ENCODE measurements around the gene ASTN2.
"Not testable (repeated sequence)": the region's sequence is repeated elsewhere in the genome, so short reads cannot be mapped to it uniquely, and the experiment has no call there.

Gene ASTN2

DNA sequence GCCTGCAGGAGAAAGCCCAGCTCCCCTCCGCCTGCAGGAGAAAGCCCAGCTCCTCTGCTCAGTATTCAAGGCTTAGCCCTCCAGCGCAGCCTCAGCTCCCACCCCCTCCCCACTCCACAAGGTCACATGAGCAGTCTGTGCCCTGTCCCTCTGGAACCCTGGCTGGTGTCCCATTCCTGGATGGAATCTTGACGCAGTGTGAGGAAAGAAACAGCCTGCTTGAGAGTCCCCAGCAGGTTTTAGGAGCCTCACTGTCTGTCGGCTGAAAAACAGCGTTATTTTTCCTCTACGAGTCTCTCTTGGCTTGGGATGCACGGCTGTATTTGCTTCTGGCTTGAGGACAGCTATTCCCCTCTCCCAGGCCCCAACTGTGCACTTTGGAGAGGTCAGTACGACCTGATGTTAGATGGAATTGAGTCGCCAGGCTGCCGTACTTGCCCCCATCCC lies 937.9 kb downstream of the ASTN2 start:
- FAIRE-seq (no peak), DNase-seq (ENCODE audit: extremely low spot score, insufficient read length, low read depth) (no peak)

DNA sequence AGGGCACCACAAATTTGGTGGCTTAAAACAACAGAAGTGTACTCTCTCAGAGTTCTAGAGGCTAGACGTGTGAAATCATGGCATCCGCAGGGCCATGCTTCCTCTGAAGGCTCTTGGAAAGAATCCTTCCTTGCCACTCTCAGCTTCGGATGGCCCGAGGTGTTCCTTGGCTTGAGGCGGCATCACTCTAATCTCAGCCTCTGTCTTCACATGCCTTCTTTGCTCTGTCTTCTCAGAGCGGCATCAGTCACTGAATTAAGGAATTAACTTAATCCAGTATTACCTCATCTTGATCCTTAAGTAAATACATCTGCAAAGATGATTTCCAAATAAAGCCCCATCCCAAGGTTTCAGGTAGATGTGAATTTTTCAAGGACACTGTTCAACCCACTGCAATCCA lies 938.9 kb downstream of the ASTN2 start:
- DNase-seq (ENCODE audit: extremely low spot score, insufficient read length, low read depth) = no peak
- FAIRE-seq = no peak

DNA sequence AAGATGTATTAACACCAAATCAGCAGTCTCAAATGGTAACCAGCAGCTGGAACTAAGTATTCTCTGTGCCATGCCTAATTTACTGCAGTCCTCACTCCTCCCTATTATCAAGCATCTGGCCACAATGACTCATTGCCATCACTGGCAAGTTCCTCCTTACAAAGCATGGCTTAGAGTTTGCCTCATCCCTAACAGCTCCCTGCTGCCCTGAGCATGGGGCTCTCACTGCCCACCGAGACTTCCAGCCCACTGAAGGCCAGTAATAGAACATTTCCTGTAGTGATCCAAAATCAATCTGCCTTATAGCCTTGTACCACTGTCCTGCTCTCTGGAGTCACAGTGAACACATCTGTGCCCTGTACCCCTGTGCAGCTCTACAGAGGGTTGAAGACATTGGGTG lies 939.7 kb downstream of the ASTN2 start:
- FAIRE-seq = no peak
- no peak for DNase-seq (ENCODE audit: extremely low spot score, insufficient read length, low read depth)

DNA sequence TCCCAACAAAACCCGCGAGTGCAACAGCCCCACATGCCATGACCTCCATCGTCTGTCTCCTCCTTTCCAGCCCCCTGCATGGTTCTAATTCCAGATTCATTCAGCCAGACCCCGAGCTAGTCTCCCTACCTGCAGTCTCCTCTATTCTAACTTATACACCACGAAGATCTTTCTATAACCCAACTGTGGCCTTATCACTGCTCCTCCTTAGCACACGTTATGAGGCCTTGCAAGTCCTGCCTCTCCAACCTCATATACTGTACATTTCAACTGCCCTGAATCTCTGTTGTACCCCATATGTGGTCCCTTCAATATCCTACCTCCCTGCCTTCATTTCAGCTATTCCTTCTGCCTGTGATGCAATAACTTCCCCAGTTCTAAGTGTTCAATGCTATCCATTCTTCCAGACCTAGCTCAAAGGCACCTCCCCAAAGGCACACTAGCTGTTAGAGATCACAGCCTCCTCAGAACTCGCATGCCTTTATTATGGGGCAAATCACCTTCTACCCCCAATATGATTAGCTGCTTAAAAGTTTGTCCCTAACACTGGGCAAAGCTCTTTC lies 942.8 kb downstream of the ASTN2 start:
- FAIRE-seq (no peak), DNase-seq (ENCODE audit: extremely low spot score, insufficient read length, low read depth) (no peak)

DNA sequence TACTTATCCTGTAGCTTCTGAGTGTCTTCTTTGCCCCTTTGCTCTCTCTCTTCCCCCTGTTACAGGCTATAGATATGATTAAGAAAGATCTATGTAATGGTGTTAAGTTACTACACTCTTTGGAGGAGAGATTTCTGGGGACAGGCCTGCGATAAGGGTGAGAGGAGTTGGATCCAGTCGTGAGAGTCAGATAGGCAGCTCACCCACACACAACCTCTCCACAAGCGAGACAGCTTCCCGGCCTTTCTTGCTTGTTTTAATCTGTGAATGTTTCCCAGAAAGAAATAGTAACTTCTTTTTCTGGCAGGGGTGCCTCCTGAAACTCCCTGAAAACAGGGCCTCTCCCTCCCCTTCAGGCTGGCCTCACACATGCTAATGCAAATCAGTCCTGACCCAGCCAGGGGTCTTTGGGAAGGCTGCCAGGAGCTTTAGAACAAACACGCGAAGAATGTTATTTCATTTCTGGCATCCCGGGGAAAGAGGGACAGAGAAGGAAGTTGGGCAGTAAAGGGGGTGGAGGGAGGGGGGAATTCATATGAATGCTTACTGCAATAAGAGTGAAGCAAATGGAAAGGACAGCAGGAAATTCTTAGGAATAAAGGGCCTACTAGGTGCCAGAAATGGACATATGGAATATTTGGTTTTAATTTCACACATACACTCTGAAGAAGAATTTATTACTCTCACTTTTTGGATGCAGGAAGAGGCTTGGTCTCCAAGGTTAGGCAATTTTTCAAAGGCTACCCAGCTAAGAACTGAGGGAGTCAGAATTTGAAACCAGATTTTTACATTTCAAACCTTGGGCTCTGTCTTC lies 943.6 kb downstream of the ASTN2 start:
- DNase-seq (ENCODE audit: extremely low spot score, insufficient read length, low read depth) = no peak
- no peak for FAIRE-seq

DNA sequence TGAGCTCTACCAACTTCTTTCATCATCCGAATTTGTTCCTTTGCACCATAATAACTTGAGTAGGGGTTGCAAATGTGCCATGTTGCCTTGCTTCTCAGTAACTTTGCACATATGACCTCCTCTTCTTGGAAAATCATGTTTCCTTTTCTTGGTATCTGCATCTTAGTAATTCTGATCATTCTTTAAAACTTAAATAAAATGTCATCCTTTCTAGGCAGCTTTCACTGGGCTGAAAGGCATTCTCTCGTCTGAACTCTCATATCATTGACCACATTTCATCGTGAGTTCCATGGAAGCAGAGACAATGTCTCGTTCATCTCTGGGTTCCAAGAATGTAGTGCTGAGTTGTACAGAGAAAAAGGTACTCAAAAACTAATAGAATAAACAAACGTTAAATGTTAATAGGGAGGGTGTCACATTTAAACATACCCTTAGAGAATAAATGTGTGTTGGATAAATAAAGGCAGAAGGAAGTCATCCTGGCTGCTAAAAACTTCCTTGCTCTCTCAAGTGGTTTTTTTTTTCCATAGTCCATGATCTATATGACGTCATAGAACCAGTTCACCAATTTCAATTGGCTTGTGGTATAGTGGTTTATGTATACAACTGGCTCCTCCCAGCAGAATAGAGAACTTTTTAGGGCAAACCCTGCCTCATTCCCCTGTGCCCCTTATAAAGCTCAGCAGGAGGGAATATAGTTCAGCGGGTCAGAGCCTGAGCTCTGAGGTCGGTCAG lies 945.9 kb downstream of the ASTN2 start:
- FAIRE-seq (no peak), DNase-seq (ENCODE audit: extremely low spot score, insufficient read length, low read depth) (no peak)

DNA sequence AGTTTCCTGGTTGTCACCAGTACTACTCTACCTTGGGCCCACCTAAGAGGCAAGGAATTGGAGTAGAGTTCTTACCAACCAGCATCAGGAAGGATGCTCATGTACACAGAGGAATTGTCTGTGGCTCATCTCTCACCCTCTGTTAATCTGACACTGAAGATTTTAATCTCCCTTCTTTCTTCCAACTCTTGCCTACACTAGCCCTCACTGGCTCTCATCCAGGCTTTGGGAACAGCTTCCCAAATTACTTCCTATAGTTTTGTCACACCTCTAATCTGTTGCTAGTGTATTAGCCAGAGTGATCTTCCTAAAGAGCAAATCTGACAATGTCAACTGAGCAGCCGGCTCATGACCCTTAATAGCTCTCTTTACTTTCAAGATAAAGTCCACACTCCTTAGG lies 946.5 kb downstream of the ASTN2 start:
- FAIRE-seq = no peak
- DNase-seq (ENCODE audit: extremely low spot score, insufficient read length, low read depth) = no peak

DNA sequence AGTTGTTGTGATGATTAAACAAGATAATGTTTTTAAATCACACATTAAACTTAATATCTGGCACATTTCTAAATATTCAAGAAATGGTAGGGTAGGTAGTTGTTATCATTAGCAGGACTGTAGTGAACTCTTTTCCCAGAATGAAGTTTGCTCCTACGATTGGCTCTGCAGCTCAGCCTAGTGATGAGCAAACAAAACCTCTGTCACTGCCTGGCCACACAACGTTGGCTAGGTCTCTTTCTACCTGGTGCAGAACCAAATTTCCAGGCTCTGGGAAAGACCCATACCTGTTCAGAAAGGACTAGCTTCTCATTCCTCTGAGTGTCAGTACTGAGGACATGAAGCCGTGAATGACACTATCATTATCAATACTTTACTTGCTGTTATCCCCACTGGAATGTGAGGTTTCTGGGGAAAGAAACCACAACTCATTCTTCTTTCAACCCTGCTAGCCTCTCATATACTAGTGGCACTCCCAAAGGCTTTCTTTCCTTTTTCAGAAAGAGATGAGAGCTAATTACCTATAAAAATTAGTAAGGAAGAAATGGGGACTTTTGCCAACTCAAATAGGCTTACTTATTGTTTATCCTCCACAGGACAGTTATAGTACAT lies 947.0 kb downstream of the ASTN2 start:
- FAIRE-seq (no peak), DNase-seq (ENCODE audit: extremely low spot score, insufficient read length, low read depth) (no peak)

DNA sequence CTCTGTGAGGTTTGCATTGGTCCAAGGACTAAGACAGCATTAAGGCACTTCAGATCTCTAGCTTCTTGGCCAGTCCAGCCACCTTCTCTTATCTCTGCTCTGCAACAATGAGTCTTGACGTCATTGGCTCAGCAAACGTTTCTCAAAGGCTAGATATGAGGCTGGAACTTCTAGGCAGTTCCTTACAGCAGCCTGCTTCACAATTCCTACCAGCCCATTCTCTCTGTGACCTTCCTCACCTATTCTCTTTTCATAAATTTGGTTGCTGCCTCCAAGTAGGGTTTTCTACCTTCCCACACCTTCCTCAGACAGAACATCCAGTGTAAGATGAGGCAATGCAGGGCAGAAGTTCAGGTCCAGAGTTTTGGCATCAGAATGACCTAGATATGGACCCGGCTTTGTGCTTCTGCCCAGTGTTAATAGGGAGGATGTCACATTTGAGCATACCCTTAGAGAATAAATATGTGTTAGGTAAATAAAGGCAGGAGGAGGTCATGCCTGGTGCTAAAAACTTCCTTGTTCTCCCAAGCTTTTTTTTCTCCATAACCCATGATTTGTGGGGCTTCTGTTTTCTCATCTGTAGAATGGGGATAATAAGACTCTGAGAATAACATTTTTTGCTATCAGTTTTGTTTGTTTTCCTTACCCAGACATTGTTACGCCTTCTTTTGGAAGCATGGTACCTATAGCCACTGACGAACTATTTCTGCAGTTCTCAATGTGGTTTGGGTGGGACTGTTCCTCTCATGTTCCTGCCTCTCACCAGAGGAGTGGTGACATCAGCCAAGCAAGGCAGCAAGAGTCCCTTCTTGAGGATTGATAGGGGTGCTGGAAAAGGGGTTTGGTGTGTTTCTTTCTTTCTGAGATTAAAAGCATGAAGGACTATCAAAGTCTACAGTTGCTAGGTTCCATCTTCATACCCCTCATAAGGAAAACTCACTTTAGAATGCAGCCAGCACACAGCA lies 948.3 kb downstream of the ASTN2 start:
- DNase-seq (ENCODE audit: extremely low spot score, insufficient read length, low read depth) = no peak
- FAIRE-seq = no peak

DNA sequence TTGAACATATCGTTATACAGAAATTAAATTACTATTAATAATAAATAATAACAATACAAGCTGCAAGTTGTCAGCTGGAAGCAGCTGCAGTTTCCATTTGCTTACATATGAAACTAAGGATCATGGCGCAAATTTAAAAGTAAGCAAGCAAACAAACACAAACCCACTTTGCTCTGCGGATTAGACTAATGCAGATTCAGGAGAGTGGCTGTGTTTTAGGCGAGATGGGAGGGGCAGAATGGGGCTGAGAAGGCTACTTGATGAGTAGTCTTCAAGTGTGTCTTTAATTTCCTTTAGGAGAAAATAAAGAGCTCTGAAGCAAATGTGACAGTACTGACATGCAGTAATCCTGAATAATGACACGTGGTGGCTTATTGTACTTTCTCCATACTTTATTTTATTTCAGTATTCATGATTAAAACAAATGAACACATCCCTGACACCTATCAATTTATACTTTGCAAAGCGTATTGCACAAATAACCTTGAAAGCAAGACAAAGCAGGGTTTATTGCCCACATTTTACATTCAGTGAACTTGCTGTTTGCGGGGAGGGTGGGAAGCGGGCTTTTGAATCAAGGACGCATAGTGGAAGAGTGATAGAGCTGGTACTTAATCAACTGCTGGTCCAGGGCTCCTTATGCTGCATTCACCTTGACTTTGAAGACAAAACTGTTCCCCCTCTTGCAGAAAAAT lies 949.1 kb downstream of the ASTN2 start:
- FAIRE-seq (no peak), DNase-seq (ENCODE audit: extremely low spot score, insufficient read length, low read depth) (no peak)

DNA sequence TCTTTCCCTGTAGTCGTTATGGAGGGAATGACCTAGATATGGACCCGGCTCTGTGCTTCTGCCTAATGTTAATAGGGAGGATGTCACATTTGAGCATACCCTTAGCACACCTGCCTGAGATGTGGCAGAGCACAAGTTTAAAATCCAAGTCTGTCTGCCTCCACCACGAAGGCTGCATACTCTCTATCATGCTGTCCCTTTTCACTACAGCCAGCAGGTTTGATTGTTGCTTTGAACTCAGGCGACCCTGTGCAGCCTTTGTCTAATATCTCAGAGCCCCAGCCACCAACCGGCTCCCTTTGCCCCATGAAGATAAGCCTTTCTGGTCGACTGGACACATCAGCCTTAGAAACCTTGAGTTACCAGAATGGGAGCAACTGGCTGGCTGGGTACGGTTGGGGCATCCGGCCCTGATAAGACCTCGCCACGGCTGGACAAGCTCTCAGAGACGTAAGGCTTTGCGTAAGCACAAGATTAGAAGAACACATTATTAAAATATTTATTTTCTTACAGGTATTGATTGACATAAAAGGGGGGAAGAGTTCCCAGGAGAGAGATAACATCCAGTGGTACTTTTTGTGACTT lies 949.8 kb downstream of the ASTN2 start:
- FAIRE-seq (no peak), DNase-seq (ENCODE audit: extremely low spot score, insufficient read length, low read depth) (no peak)

DNA sequence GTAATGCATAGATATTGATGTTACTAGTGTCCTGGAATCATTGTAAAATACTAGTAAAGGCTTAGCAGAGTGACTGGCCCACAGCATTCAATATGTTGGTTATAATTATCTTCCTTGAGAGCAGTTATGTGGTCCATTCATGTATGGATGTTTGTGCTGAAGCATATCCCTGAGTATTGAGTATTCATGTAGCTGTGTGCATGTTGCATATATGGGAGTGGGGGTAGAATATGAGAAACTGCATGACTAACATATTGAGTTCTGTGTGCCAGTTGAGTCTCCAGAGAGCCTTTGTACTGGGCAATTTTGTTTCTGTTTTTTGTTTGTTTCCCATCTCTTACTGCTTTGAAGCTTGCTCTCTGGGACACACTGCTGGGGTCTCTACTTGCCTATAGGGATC lies 950.4 kb downstream of the ASTN2 start:
- FAIRE-seq (no peak), DNase-seq (ENCODE audit: extremely low spot score, insufficient read length, low read depth) (no peak)

DNA sequence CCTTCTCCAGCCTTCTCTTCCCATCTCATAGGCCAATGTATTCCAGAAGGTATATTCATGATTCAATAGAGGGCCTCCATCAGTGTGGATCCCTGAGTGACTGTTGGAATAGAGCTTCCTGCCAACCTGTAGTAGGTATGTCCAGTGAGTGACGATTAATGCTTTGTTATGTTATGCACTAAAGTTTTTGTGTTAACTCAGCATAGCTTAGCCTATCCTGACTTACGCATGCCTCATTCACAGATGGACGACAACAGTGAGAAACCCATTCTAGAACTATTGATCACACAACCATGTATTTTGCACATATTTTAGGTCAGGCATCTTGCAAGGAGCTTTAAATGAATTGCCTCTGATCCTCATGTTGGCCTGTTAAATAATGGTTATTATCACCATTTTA lies 953.2 kb downstream of the ASTN2 start:
- DNase-seq (ENCODE audit: extremely low spot score, insufficient read length, low read depth) = no peak
- no peak for FAIRE-seq

DNA sequence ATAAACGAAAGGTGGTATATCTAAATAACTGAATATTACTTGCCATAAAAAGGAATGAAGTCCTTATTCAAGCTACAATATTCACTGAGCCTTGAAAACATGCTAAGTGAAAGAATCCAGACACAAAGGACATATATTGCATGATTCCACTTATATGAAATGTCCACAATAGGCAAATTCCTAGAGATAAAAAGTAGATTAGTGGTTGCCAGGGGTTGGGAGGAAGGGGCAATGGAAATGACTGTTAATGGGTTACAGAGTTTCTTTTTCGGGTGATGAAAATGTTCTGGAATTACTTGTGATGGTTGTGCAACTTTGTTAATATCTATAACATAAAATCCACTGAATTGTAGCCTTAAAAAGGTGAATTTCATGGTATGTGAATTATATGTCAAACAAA lies 954.8 kb downstream of the ASTN2 start:
- FAIRE-seq (no peak), DNase-seq (ENCODE audit: extremely low spot score, insufficient read length, low read depth) (no peak)

DNA sequence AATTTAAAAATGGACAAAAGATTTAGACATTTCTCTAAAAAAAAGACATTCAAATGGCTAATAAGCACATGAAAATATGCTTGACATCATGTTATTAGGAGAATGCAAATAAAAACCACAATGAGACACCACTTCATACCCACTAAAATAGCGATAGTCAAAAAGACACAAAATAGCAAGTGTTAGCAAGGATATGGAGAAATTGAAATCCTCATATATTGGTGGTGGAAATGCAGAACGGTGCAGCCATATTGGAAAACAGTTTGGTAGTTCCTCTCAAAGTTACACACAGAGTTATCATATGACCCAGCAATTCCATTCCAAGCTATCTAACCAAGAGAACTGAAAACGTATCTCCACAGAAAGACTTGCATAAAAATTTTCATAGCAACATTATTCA lies 955.3 kb downstream of the ASTN2 start:
- DNase-seq (ENCODE audit: extremely low spot score, insufficient read length, low read depth) (no peak), FAIRE-seq (no peak)

DNA sequence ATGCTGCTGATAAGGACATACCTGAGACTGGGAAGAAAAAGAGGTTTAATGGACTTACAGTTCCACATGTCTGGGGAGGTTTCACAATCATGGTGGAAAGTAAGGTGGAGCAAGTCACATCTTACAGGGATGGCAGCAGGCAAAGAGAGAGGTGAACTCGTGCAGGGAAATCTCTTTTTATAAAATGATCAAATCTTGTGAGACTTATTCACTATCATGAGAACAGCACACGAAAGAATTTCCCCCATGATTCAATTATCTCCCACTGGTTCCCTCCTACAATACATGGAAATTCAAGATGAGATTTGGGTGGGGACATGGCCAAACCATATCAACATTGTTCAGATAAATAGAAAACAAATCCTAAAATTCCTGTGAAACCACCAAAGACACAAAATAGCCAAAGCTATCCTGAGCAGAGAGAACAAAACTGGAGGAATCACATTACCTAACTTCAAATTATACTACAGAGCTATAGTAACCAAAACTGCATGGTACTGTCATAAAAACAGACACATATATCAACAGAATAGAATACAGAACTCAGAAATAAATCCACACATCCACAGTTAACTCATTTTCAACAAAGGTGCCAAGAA lies 958.3 kb downstream of the ASTN2 start:
- no peak for DNase-seq (ENCODE audit: extremely low spot score, insufficient read length, low read depth)
- FAIRE-seq = no peak

DNA sequence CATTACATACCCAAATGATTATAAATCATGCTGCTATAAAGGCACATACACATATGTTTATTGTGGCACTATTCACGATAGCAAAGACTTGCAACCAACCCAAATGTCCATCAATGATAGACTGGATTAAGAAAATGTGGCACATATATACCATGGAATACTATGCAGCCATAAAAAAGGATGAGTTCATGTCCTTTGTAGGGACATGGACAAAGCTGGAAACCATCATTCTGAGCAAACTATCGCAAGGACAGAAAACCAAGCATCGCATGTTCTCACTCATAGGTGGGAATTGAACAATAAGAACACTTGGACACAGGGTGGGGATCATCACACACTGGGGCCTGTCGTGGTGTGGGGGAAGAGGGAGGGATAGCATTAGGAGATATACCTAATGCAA lies 960.3 kb downstream of the ASTN2 start:
- not testable (repeated sequence) for DNase-seq (ENCODE audit: extremely low spot score, insufficient read length, low read depth); FAIRE-seq

DNA sequence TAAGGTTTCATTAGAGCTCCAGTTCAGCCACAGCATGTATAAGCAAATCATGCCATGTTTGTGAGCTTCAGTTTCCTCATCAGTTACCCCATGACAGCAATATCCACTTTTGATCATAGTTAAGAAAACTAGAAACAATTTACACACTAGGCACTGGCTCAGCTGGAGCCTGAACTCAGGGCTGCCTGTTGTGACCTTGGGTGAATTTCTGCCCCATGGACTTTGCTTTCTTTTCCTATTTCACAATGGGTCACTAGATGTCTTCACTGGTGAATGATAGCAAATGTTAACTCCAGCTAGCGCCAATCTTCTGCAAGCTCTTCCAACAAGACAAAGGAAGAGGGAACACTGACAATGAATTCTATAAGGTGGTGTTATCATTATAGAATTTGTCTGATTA lies 961.1 kb downstream of the ASTN2 start:
- FAIRE-seq (no peak), DNase-seq (ENCODE audit: extremely low spot score, insufficient read length, low read depth) (no peak)

All from GM18507 (cell line).